Epithelial cell of esophagus (primary cell): ENCODE measurements around the gene ABHD8.

ENCODE experiments used
- DNase-seq: peaks from one replicate; pipeline ENCODE4 v3.0.0; 2010; ENCODE audit warnings: low read depth
- H3K4me3 ChIP-seq: 2 replicates; pipeline ENCODE4 v1.5.1; 2011; ENCODE audit warnings: mild to moderate bottlenecking, low read length, control low read depth
- CTCF ChIP-seq: IDR thresholded peaks from 2 replicates; pipeline ENCODE4 v1.5.1; 2011; ENCODE audit warnings: low read depth, mild to moderate bottlenecking, low read length, control low read depth, inconsistent platforms; ENCODE audit not compliant: insufficient read depth; ENCODE audit errors: missing control alignments

The ABHD8 gene

GRCh38 chr19:17260842-17261325 lies 42.3 kb downstream of the ABHD8 start:
- TF ChIP-seq CTCF, result peak; percentile 86
- DNase-seq, result peak; percentile 86
- H3K4me3 ChIP-seq, result no peak overlapping the region

- H3K4me3 ChIP-seq, result no peak overlapping the region
- no peak for TF ChIP-seq CTCF
- no peak for DNase-seq
Measured at GRCh38 chr19:17259934-17260333, 43.3 kb downstream of the ABHD8 start.

- no peak overlapping the region for H3K4me3 ChIP-seq
- DNase-seq, result peak; percentile 33
- no peak for TF ChIP-seq CTCF
Measured at GRCh38 chr19:17259118-17259780, 44.0 kb downstream of the ABHD8 start.

- no peak for TF ChIP-seq CTCF
- H3K4me3 ChIP-seq, result no peak overlapping the region
- DNase-seq, result no peak
Measured at GRCh38 chr19:17256130-17256529, 47.1 kb downstream of the ABHD8 start.

- no peak for TF ChIP-seq CTCF
- peak; percentile 61 for DNase-seq
- no peak overlapping the region for H3K4me3 ChIP-seq
Measured at GRCh38 chr19:17255150-17255621, 48.0 kb downstream of the ABHD8 start.

GRCh38 chr19:17254636-17255035 lies 48.6 kb downstream of the ABHD8 start:
- DNase-seq, result no peak
- no peak overlapping the region for H3K4me3 ChIP-seq
- TF ChIP-seq CTCF, result no peak
